ENCODE measurements around the gene MVB12B. TPM values are rescaled to one million over a fixed set of nuclear protein-coding genes. Genes with fewer than 3 reads are reported as not detected.

Gene MVB12B
- polyA plus RNA-seq, 1 donor from 2014 or later, result 39.5 TPM

DNA sequence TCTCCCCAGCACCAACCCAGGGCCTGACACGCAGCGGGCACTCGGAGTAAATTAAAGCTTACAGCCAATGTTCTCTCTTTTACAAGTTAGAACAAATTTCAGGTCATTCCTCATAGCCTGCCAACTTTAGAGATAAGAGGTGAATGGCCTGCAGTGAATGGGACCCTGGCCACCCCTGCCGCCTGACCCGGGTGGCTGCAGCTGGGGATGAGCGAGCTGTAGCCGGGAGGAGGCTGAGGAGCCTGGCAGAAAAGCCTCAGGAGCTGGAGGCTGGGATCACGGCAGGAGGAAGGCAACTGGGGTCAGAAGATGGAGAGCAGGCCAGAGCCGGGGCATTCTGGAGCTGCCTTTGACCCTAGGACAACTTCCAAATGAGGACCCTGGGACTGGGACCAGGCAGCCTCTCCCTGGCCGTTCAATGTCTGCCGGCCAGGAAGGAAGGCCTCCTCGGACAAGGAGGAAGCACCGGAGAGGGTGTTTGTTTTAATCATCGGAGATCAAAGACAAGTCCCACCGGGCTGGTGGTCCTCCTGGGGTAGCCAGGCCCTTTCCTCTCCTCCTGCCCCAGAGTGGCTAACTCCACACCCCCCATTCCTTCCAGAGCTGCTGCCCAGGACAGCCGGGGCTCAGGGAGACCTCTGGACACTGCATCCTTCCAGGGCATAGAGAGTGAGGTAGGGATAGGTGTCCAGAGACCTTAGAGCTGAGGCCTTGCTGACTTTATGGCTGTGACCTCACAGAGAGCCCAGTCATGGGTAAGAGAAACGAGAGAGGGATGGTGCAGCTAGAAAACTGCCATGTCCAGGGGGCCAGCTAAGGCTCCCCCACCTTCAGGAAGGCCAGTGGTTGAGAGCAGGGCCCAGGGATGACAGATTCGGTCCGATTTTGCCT lies 199.8 kb downstream of the MVB12B start:
- H3K27ac ChIP-seq (ENCODE audit: low read length), result no peak overlapping the region
- no peak overlapping the region for H3K9ac ChIP-seq (ENCODE audit: low read length)
- no peaks in the 10 kb centered on the region for H3K79me2 ChIP-seq (replicated peaks; ENCODE audit: insufficient read depth, low read length)
- H2AFZ ChIP-seq (ENCODE audit: low read depth, low read length), result no peak overlapping the region
- H3K4me3 ChIP-seq (ENCODE audit: low read length), result no peak overlapping the region
- no peaks in the 10 kb centered on the region for H3K9me3 ChIP-seq (ENCODE audit: low read length)
- H3K36me3 ChIP-seq (ENCODE audit: insufficient read depth, low read length), result no peaks in the 10 kb centered on the region
- no peaks in the 10 kb centered on the region for H3F3A ChIP-seq (ENCODE audit: insufficient read depth, low read length, poor library complexity, severe bottlenecking)
- no peaks in the 10 kb centered on the region for H3K9me2 ChIP-seq (ENCODE audit: insufficient read depth, low read length)
- no peaks in the 10 kb centered on the region for H4K20me1 ChIP-seq (ENCODE audit: insufficient read depth)
- no peak overlapping the region for H3K4me2 ChIP-seq (ENCODE audit: low read length)
- no peaks in the 10 kb centered on the region for H3K27me3 ChIP-seq (ENCODE audit: insufficient read depth, low read depth, low read length)
- TF ChIP-seq EP300 (conservative IDR thresholded peaks at IDR 0.05; ENCODE audit: poor library complexity, severe bottlenecking) (no peak), SMC3 (conservative IDR thresholded peaks at IDR 0.05; ENCODE audit: poor library complexity) (no peak), POLR2AphosphoS5 (IDR thresholded peaks at IDR 0.05) (no peak), TAF1 (IDR thresholded peaks at IDR 0.05; ENCODE audit: low read depth) (no peak), REST (IDR thresholded peaks at IDR 0.05; ENCODE audit: borderline replicate concordance) (no peak), EZH2 (IDR thresholded peaks at IDR 0.05; ENCODE audit: borderline replicate concordance, insufficient read depth, low read length, poor library complexity, severe bottlenecking) (no peak), RAD21 (conservative IDR thresholded peaks at IDR 0.05) (no peak), MXI1 (conservative IDR thresholded peaks at IDR 0.05; ENCODE audit: poor library complexity, severe bottlenecking) (no peak)
- TF ChIP-seq, protein P1, sequence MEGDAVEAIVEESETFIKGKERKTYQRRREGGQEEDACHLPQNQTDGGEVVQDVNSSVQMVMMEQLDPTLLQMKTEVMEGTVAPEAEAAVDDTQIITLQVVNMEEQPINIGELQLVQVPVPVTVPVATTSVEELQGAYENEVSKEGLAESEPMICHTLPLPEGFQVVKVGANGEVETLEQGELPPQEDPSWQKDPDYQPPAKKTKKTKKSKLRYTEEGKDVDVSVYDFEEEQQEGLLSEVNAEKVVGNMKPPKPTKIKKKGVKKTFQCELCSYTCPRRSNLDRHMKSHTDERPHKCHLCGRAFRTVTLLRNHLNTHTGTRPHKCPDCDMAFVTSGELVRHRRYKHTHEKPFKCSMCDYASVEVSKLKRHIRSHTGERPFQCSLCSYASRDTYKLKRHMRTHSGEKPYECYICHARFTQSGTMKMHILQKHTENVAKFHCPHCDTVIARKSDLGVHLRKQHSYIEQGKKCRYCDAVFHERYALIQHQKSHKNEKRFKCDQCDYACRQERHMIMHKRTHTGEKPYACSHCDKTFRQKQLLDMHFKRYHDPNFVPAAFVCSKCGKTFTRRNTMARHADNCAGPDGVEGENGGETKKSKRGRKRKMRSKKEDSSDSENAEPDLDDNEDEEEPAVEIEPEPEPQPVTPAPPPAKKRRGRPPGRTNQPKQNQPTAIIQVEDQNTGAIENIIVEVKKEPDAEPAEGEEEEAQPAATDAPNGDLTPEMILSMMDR (IDR thresholded peaks at IDR 0.05; ENCODE audit: poor library complexity, severe bottlenecking), result no peak

- TF ChIP-seq EZH2 (IDR thresholded peaks at IDR 0.05; ENCODE audit: borderline replicate concordance, insufficient read depth, low read length, poor library complexity, severe bottlenecking) (no peak), MXI1 (conservative IDR thresholded peaks at IDR 0.05; ENCODE audit: poor library complexity, severe bottlenecking) (no peak), REST (IDR thresholded peaks at IDR 0.05; ENCODE audit: borderline replicate concordance) (no peak), RAD21 (conservative IDR thresholded peaks at IDR 0.05) (no peak), SMC3 (conservative IDR thresholded peaks at IDR 0.05; ENCODE audit: poor library complexity) (no peak), TAF1 (IDR thresholded peaks at IDR 0.05; ENCODE audit: low read depth) (no peak), EP300 (conservative IDR thresholded peaks at IDR 0.05; ENCODE audit: poor library complexity, severe bottlenecking) (no peak), POLR2AphosphoS5 (IDR thresholded peaks at IDR 0.05) (no peak)
- TF ChIP-seq, protein P1 (IDR thresholded peaks at IDR 0.05; ENCODE audit: poor library complexity, severe bottlenecking), result no peak
- no peaks in the 10 kb centered on the region for H3K36me3 ChIP-seq (ENCODE audit: insufficient read depth, low read length)
- H3K4me2 ChIP-seq (ENCODE audit: low read length), result no peak overlapping the region
- no peak overlapping the region for H3K4me3 ChIP-seq (ENCODE audit: low read length)
- H3K9me3 ChIP-seq (ENCODE audit: low read length), result no peaks in the 10 kb centered on the region
- H4K20me1 ChIP-seq (ENCODE audit: insufficient read depth), result no peaks in the 10 kb centered on the region
- no peak overlapping the region for H3K27ac ChIP-seq (ENCODE audit: low read length)
- H3K79me2 ChIP-seq (replicated peaks; ENCODE audit: insufficient read depth, low read length), result no peaks in the 10 kb centered on the region
- no peaks in the 10 kb centered on the region for H3K9me2 ChIP-seq (ENCODE audit: insufficient read depth, low read length)
- no peaks in the 10 kb centered on the region for H3F3A ChIP-seq (ENCODE audit: insufficient read depth, low read length, poor library complexity, severe bottlenecking)
- H3K9ac ChIP-seq (ENCODE audit: low read length), result no peak overlapping the region
- H3K27me3 ChIP-seq (ENCODE audit: insufficient read depth, low read depth, low read length), result no peaks in the 10 kb centered on the region
- no peak overlapping the region for H2AFZ ChIP-seq (ENCODE audit: low read depth, low read length)
Observed at GRCh38 chr9:126527109-126527825, 200.6 kb downstream of the MVB12B start.
